GM12878 (cell line): ENCODE results near the gene SP110. TPM values are rescaled to one million over a fixed set of nuclear protein-coding genes. Genes with fewer than 3 reads are reported as not detected.

Experiments used
- ATAC-seq: fragments of 200-7000 bp; cut with Tn5 transposase; 3 replicates; pipeline ENCODE4 v1.9.1; 2020; ENCODE audit warnings: mild to moderate bottlenecking, moderate library complexity
- BruUV-seq: library from RNA; stranded (reverse); fragments of 400-500 nt; replicated peaks from 2 replicates; lab custom pipeline; 2021; lab: Mats Ljungman, UMichigan
- CTCF ChIA-PET: fragments of 300-600 bp; sonication (Branson Sonifier 250); formaldehyde crosslinking; extraction: SDS; loops from one replicate; lab custom pipeline; 2021; ENCODE audit warnings: inconsistent platforms; lab: Yijun Ruan, JAX
- POLR2A ChIA-PET: fragments of 350-600 bp; formaldehyde crosslinking; extraction: SDS; loops from one replicate; lab custom pipeline; 2021; ENCODE audit warnings: inconsistent platforms; lab: Charles Lee
- RAD21 ChIA-PET: fragments of 300-600 bp; sonication (Branson Sonifier 250); formaldehyde crosslinking; loops from one replicate; lab custom pipeline; 2023; ENCODE audit warnings: antibody characterized with exemption; ENCODE audit not compliant: unreplicated experiment; lab: Charles Lee
- SMC1A ChIA-PET: fragments of 300-600 bp; sonication (Branson Sonifier 250); formaldehyde crosslinking; loops from one replicate; lab custom pipeline; 2023; ENCODE audit not compliant: unreplicated experiment, uncharacterized antibody; lab: Charles Lee
- DNase-seq: peaks from one replicate; pipeline ENCODE4 v3.0.0-alpha.2; 2011; ENCODE audit warnings: low read depth, low spot score
- FAIRE-seq: peaks from 3 replicates; lab custom pipeline; 2011; peaks lifted over from hg19 to GRCh38; lab: Jason Lieb, UNC
- H2AFZ ChIP-seq: 2 replicates; pipeline ENCODE4 v1.6.0; 2011; ENCODE audit warnings: low read depth, low read length, control low read depth; ENCODE audit not compliant: control insufficient read depth
- H3K27ac ChIP-seq: 2 replicates; pipeline ENCODE4 v1.5.1; 2011; ENCODE audit warnings: control low read depth; ENCODE audit not compliant: control insufficient read depth, insufficient read depth
- H3K27me3 ChIP-seq, 2 experiments: replicated peaks in 1 of 2; 2 replicates each; pipeline versions ENCODE4 v1.6.0 to v1.6.1; 2011; ENCODE audit warnings: low read length in 1 of 2; ENCODE audit not compliant: control insufficient read depth in 2 of 2, insufficient read depth in 2 of 2
- H3K36me3 ChIP-seq, 2 experiments: 2 replicates each; pipeline ENCODE4 v1.5.1; 2011; ENCODE audit warnings: low read length in 1 of 2; ENCODE audit not compliant: control insufficient read depth in 2 of 2, insufficient read depth in 2 of 2
- H3K4me1 ChIP-seq: 2 replicates; pipeline ENCODE4 v1.6.1; 2011; ENCODE audit warnings: mild to moderate bottlenecking, low read length, moderate library complexity, mixed read lengths; ENCODE audit not compliant: control insufficient read depth, insufficient read depth
- H3K4me2 ChIP-seq: 2 replicates; pipeline ENCODE4 v1.6.0; 2011; ENCODE audit warnings: control low read depth; ENCODE audit not compliant: control insufficient read depth, insufficient read depth
- H3K4me3 ChIP-seq: fragments of 200-600 bp; sonication (generic); 2 replicates; pipeline ENCODE4 v1.5.1; 2016
- H3K79me2 ChIP-seq: 2 replicates; pipeline ENCODE4 v1.6.0; 2011; ENCODE audit warnings: low read length; ENCODE audit not compliant: control insufficient read depth, insufficient read depth
- H3K9ac ChIP-seq: 2 replicates; pipeline ENCODE4 v1.8.0; 2011; ENCODE audit warnings: low read length, control low read depth, mixed read lengths; ENCODE audit not compliant: control insufficient read depth, insufficient read depth
- H3K9me3 ChIP-seq: replicated peaks from 3 replicates; pipeline ENCODE4 v1.5.1; 2011; ENCODE audit warnings: mild to moderate bottlenecking, low read length; ENCODE audit not compliant: control insufficient read depth, insufficient read depth
- H4K20me1 ChIP-seq: 2 replicates; pipeline ENCODE4 v1.6.0; 2011; ENCODE audit not compliant: control insufficient read depth, insufficient read depth
- CUX1 ChIP-seq: IDR thresholded peaks from 2 replicates; pipeline ENCODE4 v1.6.1; 2012; ENCODE audit warnings: improper control_type of control experiment, low read depth, low read length; ENCODE audit not compliant: insufficient replicate concordance
- EED ChIP-seq: sonication (generic); IDR thresholded peaks from 2 replicates; pipeline ENCODE4 v1.6.1; 2016; ENCODE audit warnings: antibody characterized with exemption, low read depth
- IKZF2 ChIP-seq, 2 experiments: fragments of 450-650 bp; IDR thresholded peaks; 2 replicates each; pipeline ENCODE4 v1.6.1; 2017; ENCODE audit warnings: mild to moderate bottlenecking in 2 of 2, moderate library complexity in 2 of 2
- ZNF687 ChIP-seq: fragments of 450-650 bp; IDR thresholded peaks from 2 replicates; pipeline ENCODE4 v1.6.1; 2017; ENCODE audit warnings: mild to moderate bottlenecking, moderate library complexity
- WGBS: methylation state at CpG from one replicate; pipeline ENCODE4 v1.1.6; 2016; ENCODE audit warnings: low lambda C conversion rate; ENCODE audit not compliant: insufficient replicate concordance, insufficient coverage; ENCODE audit errors: missing lambda C conversion rate; 5-methylcytosine and 5-hydroxymethylcytosine counted together
- in situ Hi-C: fragments of 300-500 bp; cut with MboI; formaldehyde crosslinking; loops from 9 replicates; pipeline ENCODE4 v1.14.3; 2018; ENCODE audit warnings: mixed read lengths
- intact Hi-C: fragments of 100-400 bp; cut with micrococcal nuclease; formaldehyde crosslinking; loops from one replicate; pipeline ENCODE4 v1.14.2; 2022; ENCODE audit not compliant: unreplicated experiment
- polyA plus RNA-seq, 11 experiments: library from polyadenylated mRNA; depleted of rRNA in 4 of 11; unstranded in 6 of 11; stranded (reverse) in 5 of 11; fragments of >200 nt; fragmentation: Nextera tagmentation in 4 of 11; fragmentation: Illumina TruSeq in 1 of 11; extraction: Ambion mirVana in 4 of 11; extraction: Trizol in 1 of 11; gene quantifications; 1 replicate in 1 of 11; 2 replicates in 10 of 11; pipeline versions ENCODE4 v1.2.1 to v1.2.3, GENCODE V29; 2011 to 2016; ENCODE audit warnings: inconsistent platforms in 2 of 11, missing spikeins in 2 of 11, low read depth in 1 of 11
- total RNA-seq, 4 experiments: library from RNA; depleted of rRNA in 3 of 4; stranded (reverse); fragments of >200 nt in 3 of 4; fragmentation: Illumina TruSeq in 1 of 4; extraction: Trizol in 1 of 4; gene quantifications; 2 replicates each; pipeline versions ENCODE4 v1.2.1 to v1.2.3, GENCODE V29; 2013 to 2021

The SP110 gene
- total and polyA plus RNA-seq, 10 of the 15 experiments (the other 5 are each of a cell fraction or from before 2014, with no cell fraction given): 81.2 to 149 (median 100) TPM

DNA sequence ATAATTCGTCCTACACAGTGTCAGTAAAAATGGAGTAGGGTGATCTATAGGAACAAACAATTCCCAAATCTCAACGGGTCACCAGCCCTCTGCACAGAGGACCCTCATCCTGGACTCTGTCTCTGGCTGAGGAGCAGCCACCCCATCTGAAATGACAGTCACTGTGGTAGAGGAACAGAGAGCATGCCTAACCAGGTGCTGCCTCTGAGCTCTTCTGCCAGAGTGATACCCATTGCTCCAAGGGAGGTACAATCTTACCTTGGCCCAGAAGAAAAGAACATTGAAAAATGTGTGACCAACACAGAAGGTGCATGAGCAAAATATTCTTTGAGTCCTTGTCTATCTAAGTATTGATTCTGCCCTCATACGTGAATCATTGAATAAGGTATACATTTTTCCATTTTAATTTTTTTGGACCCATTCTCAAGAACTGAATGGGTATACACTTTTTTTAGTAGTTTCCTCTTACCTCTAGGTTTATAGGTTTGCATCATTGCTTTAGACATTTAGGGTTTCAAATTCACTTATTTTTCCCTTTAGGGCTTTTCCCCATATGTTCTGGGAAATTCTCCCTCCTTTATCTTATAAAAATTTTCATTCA lies 14.4 kb upstream of the SP110 start:
- 0 out of 2 replicates have a peak, but pooled peaks have one; percentile 22 for TF ChIP-seq EED
- 0 out of 4 replicates have a peak, but pooled peaks of 1 of the 2 experiments have one; percentile 17 for TF ChIP-seq IKZF2 (IDR thresholded peaks at IDR 0.05)
- TF ChIP-seq ZNF687: no peak
- TF ChIP-seq CUX1: no peak
- peaks cover 16% of the 10 kb centered on the region for H3K9me3 ChIP-seq
- ChIA-PET RAD21 (interaction anchor here (0.7 to 1.6 kb wide), 4 partner anchors 9 to 214 kb away, joined by 3 to 6 read pairs (median 4); partner anchors contain the start of gene SP140), POLR2A (interaction anchor here (1.0 kb wide), 1 partner anchor 9 kb away, joined by 6 read pairs; the partner anchor contains the start of gene SP140), SMC1A (interaction anchor here (0.5 to 1.0 kb wide), 4 partner anchors 8 to 30 kb away, joined by 3 to 4 read pairs (median 3); partner anchors contain the start of genes SP110 and SP140), CTCF (no interaction called here)
- intact Hi-C loops (loop anchor here (1.0 to 2.0 kb wide), 3 partner anchors 29 to 55 kb away; no protein-coding TSS in a partner anchor), in situ Hi-C loops (no loop called here)
- DNase-seq: no peak
- H3K27ac ChIP-seq: no peak overlapping the region
- H3K9ac ChIP-seq: no peak overlapping the region
- whole genome bisulfite sequencing: 23% methylated on average over 3 of the region's 3 CpGs
- H3K4me3 ChIP-seq: no peak overlapping the region
- no peaks in the 10 kb centered on the region for H3K27me3 ChIP-seq
- ATAC-seq: peak; percentile 84
- peak overlapping the region; percentile 39; the same call in 1 of the 2 replicates for H3K4me2 ChIP-seq
- BruUV-seq: no TSS peak
- H2AFZ ChIP-seq: no peak overlapping the region
- peaks cover 29% of the 10 kb centered on the region for H3K4me1 ChIP-seq
- no peak for FAIRE-seq
- peaks cover 46% of the 10 kb centered on the region for H3K79me2 ChIP-seq
- no peaks in the 10 kb centered on the region for H4K20me1 ChIP-seq
- H3K36me3 ChIP-seq: peaks cover 10 to 27% of the 10 kb centered on the region in 2 experiments
